IMR-90 (cell line): ENCODE results near the gene PRDM13. TPM values are rescaled to one million over a fixed set of nuclear protein-coding genes. Genes with fewer than 3 reads are reported as not detected.

Experiments
- ATAC-seq: fragments of 200-7000 bp; cut with Tn5 transposase; 2 replicates; pipeline ENCODE4 v1.9.1; 2020; ENCODE audit warnings: low read depth, mild to moderate bottlenecking, moderate library complexity
- BruUV-seq: library from RNA; stranded (reverse); fragments of 400-500 nt; replicated peaks from 2 replicates; lab custom pipeline; 2021; lab: Mats Ljungman, UMichigan
- CTCF ChIA-PET: fragments of 300-600 bp; formaldehyde crosslinking; extraction: SDS; loops from one replicate; lab custom pipeline; 2021; ENCODE audit warnings: antibody characterized with exemption; lab: Yijun Ruan, JAX
- POLR2A ChIA-PET: fragments of 300-600 bp; sonication (Branson Sonifier 250); formaldehyde crosslinking; loops from one replicate; lab custom pipeline; 2022; ENCODE audit warnings: antibody characterized with exemption; ENCODE audit not compliant: unreplicated experiment; lab: Charles Lee
- DNase-seq: peaks from one replicate; pipeline ENCODE4 v3.0.0; 2013
- H2AFZ ChIP-seq: replicated peaks from 2 replicates; pipeline ENCODE3; 2013; ENCODE audit warnings: low read length, mild to moderate bottlenecking; ENCODE audit not compliant: poor library complexity
- H2AK5ac ChIP-seq: 2 replicates; pipeline ENCODE4 v1.6.1; 2013; ENCODE audit warnings: low read depth, low read length, inconsistent platforms
- H2AK9ac ChIP-seq: replicated peaks from 2 replicates; pipeline ENCODE3; 2013; ENCODE audit warnings: mild to moderate bottlenecking, low read depth, low read length, moderate library complexity; ENCODE audit not compliant: poor library complexity
- H2BK120ac ChIP-seq: 2 replicates; pipeline ENCODE4 v1.6.1; 2013; ENCODE audit warnings: low read depth, low read length, inconsistent platforms
- H2BK15ac ChIP-seq: 3 replicates; pipeline ENCODE4 v1.6.1; 2013; ENCODE audit warnings: low read depth, low read length, inconsistent platforms
- H2BK20ac ChIP-seq: 2 replicates; pipeline ENCODE4 v1.6.1; 2013; ENCODE audit warnings: low read depth, mild to moderate bottlenecking, inconsistent platforms, low read length, moderate library complexity
- H2BK5ac ChIP-seq: 2 replicates; pipeline ENCODE4 v1.6.1; 2013; ENCODE audit warnings: mild to moderate bottlenecking, low read depth, low read length, inconsistent platforms; ENCODE audit not compliant: poor library complexity, severe bottlenecking
- H3K14ac ChIP-seq: replicated peaks from 2 replicates; pipeline ENCODE4 v1.6.1; 2013; ENCODE audit warnings: low read depth, low read length, inconsistent platforms
- H3K18ac ChIP-seq: 2 replicates; pipeline ENCODE4 v1.6.1; 2013; ENCODE audit warnings: low read depth, low read length, control low read depth
- H3K23ac ChIP-seq: 2 replicates; pipeline ENCODE4 v1.6.1; 2013; ENCODE audit warnings: low read depth, low read length, inconsistent platforms
- H3K27ac ChIP-seq: 2 replicates; pipeline ENCODE4 v1.5.1; 2013; ENCODE audit warnings: mild to moderate bottlenecking, control low read depth, low read length; ENCODE audit not compliant: insufficient read depth
- H3K27me3 ChIP-seq: 2 replicates; pipeline ENCODE4 v1.6.1; 2013; ENCODE audit warnings: low read length; ENCODE audit not compliant: control insufficient read depth, insufficient read depth
- H3K36me3 ChIP-seq: 2 replicates; pipeline ENCODE4 v1.6.1; 2013; ENCODE audit warnings: low read length, mixed read lengths; ENCODE audit not compliant: control insufficient read depth, insufficient read depth
- H3K4ac ChIP-seq: 2 replicates; pipeline ENCODE4 v1.6.1; 2013; ENCODE audit warnings: low read depth, low read length, inconsistent platforms
- H3K4me1 ChIP-seq: 2 replicates; pipeline ENCODE4 v1.6.1; 2013; ENCODE audit warnings: low read length, mixed read lengths; ENCODE audit not compliant: control insufficient read depth, insufficient read depth
- H3K4me2 ChIP-seq: 2 replicates; pipeline ENCODE4 v1.6.1; 2013; ENCODE audit warnings: low read depth, mild to moderate bottlenecking, control low read depth, low read length, moderate library complexity
- H3K4me3 ChIP-seq: 2 replicates; pipeline ENCODE4 v1.5.1; 2013; ENCODE audit warnings: low read depth, mild to moderate bottlenecking, control low read depth, low read length, moderate library complexity; ENCODE audit not compliant: insufficient read depth
- H3K56ac ChIP-seq: 2 replicates; pipeline ENCODE4 v1.6.1; 2013; ENCODE audit warnings: low read length, inconsistent platforms; ENCODE audit not compliant: insufficient read depth; ENCODE audit errors: extremely low read depth
- H3K79me1 ChIP-seq, 2 experiments: 2 replicates each; pipeline ENCODE4 v1.6.1; 2013; ENCODE audit warnings: low read length in 2 of 2, inconsistent platforms in 1 of 2, low read depth in 1 of 2
- H3K9ac ChIP-seq: 2 replicates; pipeline ENCODE4 v1.6.1; 2013; ENCODE audit warnings: low read depth, low read length, control low read depth
- H3K9me1 ChIP-seq: 2 replicates; pipeline ENCODE4 v1.6.1; 2013; ENCODE audit warnings: low read length, inconsistent platforms; ENCODE audit not compliant: insufficient read depth
- H3K9me3 ChIP-seq: 2 replicates; pipeline ENCODE4 v1.6.1; 2013; ENCODE audit warnings: low read length; ENCODE audit not compliant: control insufficient read depth, insufficient read depth
- H4K20me1 ChIP-seq: 2 replicates; pipeline ENCODE4 v1.6.1; 2013; ENCODE audit warnings: low read length, inconsistent platforms; ENCODE audit not compliant: insufficient read depth
- H4K5ac ChIP-seq: 2 replicates; pipeline ENCODE4 v1.6.1; 2013; ENCODE audit warnings: mild to moderate bottlenecking, low read depth, low read length, control low read depth
- H4K8ac ChIP-seq, 2 experiments: 2 replicates each; pipeline ENCODE4 v1.6.1; 2013; ENCODE audit warnings: low read depth in 2 of 2, low read length in 2 of 2, control low read depth in 1 of 2, inconsistent platforms in 1 of 2
- H4K91ac ChIP-seq: 2 replicates; pipeline ENCODE4 v1.6.1; 2013; ENCODE audit warnings: low read depth, low read length, inconsistent platforms; ENCODE audit not compliant: insufficient read depth
- BHLHE40 ChIP-seq: fragments of 150-350 bp; IDR thresholded peaks from 2 replicates; pipeline ENCODE4 v1.6.1; 2016; ENCODE audit warnings: mild to moderate bottlenecking, low read depth, low read length
- CEBPB ChIP-seq: IDR thresholded peaks from 2 replicates; pipeline ENCODE4 v1.6.1; 2012; ENCODE audit warnings: low read depth, low read length, improper control_type of control experiment
- CHD1 ChIP-seq: IDR thresholded peaks from 2 replicates; pipeline ENCODE4 v1.6.1; 2012; ENCODE audit warnings: low read depth, low read length, improper control_type of control experiment
- MAZ ChIP-seq: IDR thresholded peaks from 2 replicates; pipeline ENCODE4 v1.6.1; 2012; ENCODE audit warnings: low read depth, mild to moderate bottlenecking, low read length, improper control_type of control experiment, moderate library complexity, borderline replicate concordance
- NFE2L2 ChIP-seq: fragments of 150-350 bp; IDR thresholded peaks from 2 replicates; pipeline ENCODE4 v1.6.1; 2016; ENCODE audit warnings: low read depth, mild to moderate bottlenecking, low read length
- RAD21 ChIP-seq: IDR thresholded peaks from 2 replicates; pipeline ENCODE4 v1.6.1; 2012; ENCODE audit warnings: low read length, improper control_type of control experiment
- SMC3 ChIP-seq: fragments of 150-350 bp; IDR thresholded peaks from 2 replicates; pipeline ENCODE4 v1.6.1; 2016; ENCODE audit warnings: low read depth, mild to moderate bottlenecking, antibody characterized with exemption, low read length, moderate library complexity
- WGBS, 2 experiments: methylation state at CpG; one replicate each; pipeline versions ENCODE4 v1.1.5 to v1.1.7; 2013; ENCODE audit warnings: missing lambda C conversion rate in 2 of 2; ENCODE audit not compliant: insufficient read length in 1 of 2; ENCODE audit errors: extremely low coverage in 2 of 2; 5-methylcytosine and 5-hydroxymethylcytosine counted together
- dilution Hi-C: fragments of 300-500 bp; cut with HindIII; formaldehyde crosslinking; loops from one replicate; pipeline ENCODE4 v1.14.3; 2018; ENCODE audit warnings: low sequenced_read_pairs; ENCODE audit not compliant: unreplicated experiment
- in situ Hi-C: fragments of 300-500 bp; cut with MboI; formaldehyde crosslinking; loops from 3 replicates; pipeline ENCODE4 v1.14.3; 2019; ENCODE audit warnings: low sequenced_read_pairs, inconsistent platforms, mixed read lengths
- intact Hi-C: fragments of 100-400 bp; cut with micrococcal nuclease; formaldehyde crosslinking; loops from 2 replicates; pipeline ENCODE4 v1.10.0; 2022
- polyA plus RNA-seq, 3 experiments: library from polyadenylated mRNA; depleted of rRNA; stranded (reverse); fragments of >200 nt; gene quantifications; 2 replicates each; pipeline ENCODE4 v1.2.3, GENCODE V29; 2012; ENCODE audit warnings: low replicate concordance in 1 of 3
- total RNA-seq: library from RNA; depleted of rRNA; stranded (reverse); fragments of >200 nt; gene quantifications from 2 replicates; pipeline ENCODE4 v1.2.3, GENCODE V29; 2012
- TF ChIP-seq, protein P1 (sequence below): fragments of 150-350 bp; IDR thresholded peaks from 2 replicates; pipeline ENCODE4 v1.6.1; 2017; ENCODE audit warnings: mild to moderate bottlenecking, antibody characterized with exemption, low read length, low read depth
- TF ChIP-seq, protein P2 (sequence below): conservative IDR thresholded peaks from 2 replicates; pipeline ENCODE4 v1.5.1; 2012; ENCODE audit warnings: mild to moderate bottlenecking, low read depth, low read length, improper control_type of control experiment
- TF ChIP-seq, protein P3 (sequence below): fragments of 150-350 bp; IDR thresholded peaks from 2 replicates; pipeline ENCODE4 v1.6.1; 2016; ENCODE audit warnings: low read depth, mild to moderate bottlenecking, low read length, moderate library complexity, borderline replicate concordance

PRDM13 gene
- total and polyA plus RNA-seq, 2 of the 4 experiments (the other 2 are of a cell fraction) = not detected

DNA sequence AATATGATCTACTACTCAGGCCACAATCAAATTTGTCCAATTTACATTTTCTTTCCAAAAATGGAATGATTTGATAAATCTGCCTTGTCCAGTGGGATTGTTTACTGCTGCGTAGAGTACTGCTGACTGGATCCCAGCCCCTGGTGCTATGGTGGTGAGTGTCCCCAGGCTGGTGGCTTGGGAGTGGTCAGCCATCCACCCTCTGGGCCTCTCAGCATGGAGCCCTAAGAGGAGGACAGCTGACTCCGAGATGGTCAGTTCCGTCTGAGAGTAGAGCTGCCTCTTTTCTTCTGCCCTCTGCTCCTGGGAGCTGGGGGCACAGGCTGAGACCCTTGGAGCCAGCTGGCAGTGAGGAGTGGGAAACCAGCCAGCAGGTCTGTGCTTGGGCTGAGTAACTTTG is 22.7 kb downstream of the PRDM13 start:
- H3K18ac ChIP-seq = no peak overlapping the region
- no peak overlapping the region for H3K56ac ChIP-seq
- H2AK9ac ChIP-seq = no peak overlapping the region
- H3K9ac ChIP-seq = no peak overlapping the region
- no peak overlapping the region for H2BK120ac ChIP-seq
- H3K4me1 ChIP-seq = no peaks in the 10 kb centered on the region
- H3K23ac ChIP-seq = no peak overlapping the region
- H3K27me3 ChIP-seq = peaks cover 2% of the 10 kb centered on the region
- no peak overlapping the region for H4K5ac ChIP-seq
- no peak overlapping the region for H2BK5ac ChIP-seq
- H3K9me3 ChIP-seq = no peaks in the 10 kb centered on the region
- TF ChIP-seq CHD1 (no peak), BHLHE40 (no peak), SMC3 (no peak), CEBPB (no peak), MAZ (no peak), RAD21 (no peak), NFE2L2 (no peak)
- TF ChIP-seq, protein P1, sequence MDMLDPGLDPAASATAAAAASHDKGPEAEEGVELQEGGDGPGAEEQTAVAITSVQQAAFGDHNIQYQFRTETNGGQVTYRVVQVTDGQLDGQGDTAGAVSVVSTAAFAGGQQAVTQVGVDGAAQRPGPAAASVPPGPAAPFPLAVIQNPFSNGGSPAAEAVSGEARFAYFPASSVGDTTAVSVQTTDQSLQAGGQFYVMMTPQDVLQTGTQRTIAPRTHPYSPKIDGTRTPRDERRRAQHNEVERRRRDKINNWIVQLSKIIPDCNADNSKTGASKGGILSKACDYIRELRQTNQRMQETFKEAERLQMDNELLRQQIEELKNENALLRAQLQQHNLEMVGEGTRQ = no peak
- TF ChIP-seq, protein P2, sequence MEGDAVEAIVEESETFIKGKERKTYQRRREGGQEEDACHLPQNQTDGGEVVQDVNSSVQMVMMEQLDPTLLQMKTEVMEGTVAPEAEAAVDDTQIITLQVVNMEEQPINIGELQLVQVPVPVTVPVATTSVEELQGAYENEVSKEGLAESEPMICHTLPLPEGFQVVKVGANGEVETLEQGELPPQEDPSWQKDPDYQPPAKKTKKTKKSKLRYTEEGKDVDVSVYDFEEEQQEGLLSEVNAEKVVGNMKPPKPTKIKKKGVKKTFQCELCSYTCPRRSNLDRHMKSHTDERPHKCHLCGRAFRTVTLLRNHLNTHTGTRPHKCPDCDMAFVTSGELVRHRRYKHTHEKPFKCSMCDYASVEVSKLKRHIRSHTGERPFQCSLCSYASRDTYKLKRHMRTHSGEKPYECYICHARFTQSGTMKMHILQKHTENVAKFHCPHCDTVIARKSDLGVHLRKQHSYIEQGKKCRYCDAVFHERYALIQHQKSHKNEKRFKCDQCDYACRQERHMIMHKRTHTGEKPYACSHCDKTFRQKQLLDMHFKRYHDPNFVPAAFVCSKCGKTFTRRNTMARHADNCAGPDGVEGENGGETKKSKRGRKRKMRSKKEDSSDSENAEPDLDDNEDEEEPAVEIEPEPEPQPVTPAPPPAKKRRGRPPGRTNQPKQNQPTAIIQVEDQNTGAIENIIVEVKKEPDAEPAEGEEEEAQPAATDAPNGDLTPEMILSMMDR = no peak
- TF ChIP-seq, protein P3, sequence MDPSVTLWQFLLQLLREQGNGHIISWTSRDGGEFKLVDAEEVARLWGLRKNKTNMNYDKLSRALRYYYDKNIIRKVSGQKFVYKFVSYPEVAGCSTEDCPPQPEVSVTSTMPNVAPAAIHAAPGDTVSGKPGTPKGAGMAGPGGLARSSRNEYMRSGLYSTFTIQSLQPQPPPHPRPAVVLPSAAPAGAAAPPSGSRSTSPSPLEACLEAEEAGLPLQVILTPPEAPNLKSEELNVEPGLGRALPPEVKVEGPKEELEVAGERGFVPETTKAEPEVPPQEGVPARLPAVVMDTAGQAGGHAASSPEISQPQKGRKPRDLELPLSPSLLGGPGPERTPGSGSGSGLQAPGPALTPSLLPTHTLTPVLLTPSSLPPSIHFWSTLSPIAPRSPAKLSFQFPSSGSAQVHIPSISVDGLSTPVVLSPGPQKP = no peak
- no peak overlapping the region for H2AK5ac ChIP-seq
- ChIA-PET CTCF (no interaction called here), POLR2A (no interaction called here)
- H4K8ac ChIP-seq = no peak overlapping the region
- H3K4me2 ChIP-seq = no peak overlapping the region
- 17% methylated on average over 1 of the region's 3 CpGs; no CpG with 5 or more reads in 1 of the 2 experiments for WGBS, 2 experiments
- DNase-seq (no peak), ATAC-seq (no peak)
- H3K79me1 ChIP-seq = no peaks in the 10 kb centered on the region
- in situ Hi-C loops (no loop called here), intact Hi-C loops (no loop called here), dilution Hi-C loops (no loop called here)
- H4K20me1 ChIP-seq = no peaks in the 10 kb centered on the region
- H3K4me3 ChIP-seq = no peak overlapping the region
- H3K36me3 ChIP-seq = no peaks in the 10 kb centered on the region
- no peak overlapping the region for H3K14ac ChIP-seq
- H3K27ac ChIP-seq = no peak overlapping the region
- no peak overlapping the region for H2AFZ ChIP-seq
- BruUV-seq = no TSS peak
- H4K91ac ChIP-seq = no peak overlapping the region
- no peaks in the 10 kb centered on the region for H3K9me1 ChIP-seq
- H3K4ac ChIP-seq = no peak overlapping the region
- H2BK20ac ChIP-seq = no peak overlapping the region
- no peak overlapping the region for H2BK15ac ChIP-seq
